GM18520 (cell line): ENCODE data around the gene CPZ.

ENCODE experiments used
- ATAC-seq: cut with Tn5 transposase; IDR thresholded peaks from one replicate; pipeline ENCODE4 v1.9.1; 2021; ENCODE audit not compliant: unreplicated experiment

The CPZ gene

DNA sequence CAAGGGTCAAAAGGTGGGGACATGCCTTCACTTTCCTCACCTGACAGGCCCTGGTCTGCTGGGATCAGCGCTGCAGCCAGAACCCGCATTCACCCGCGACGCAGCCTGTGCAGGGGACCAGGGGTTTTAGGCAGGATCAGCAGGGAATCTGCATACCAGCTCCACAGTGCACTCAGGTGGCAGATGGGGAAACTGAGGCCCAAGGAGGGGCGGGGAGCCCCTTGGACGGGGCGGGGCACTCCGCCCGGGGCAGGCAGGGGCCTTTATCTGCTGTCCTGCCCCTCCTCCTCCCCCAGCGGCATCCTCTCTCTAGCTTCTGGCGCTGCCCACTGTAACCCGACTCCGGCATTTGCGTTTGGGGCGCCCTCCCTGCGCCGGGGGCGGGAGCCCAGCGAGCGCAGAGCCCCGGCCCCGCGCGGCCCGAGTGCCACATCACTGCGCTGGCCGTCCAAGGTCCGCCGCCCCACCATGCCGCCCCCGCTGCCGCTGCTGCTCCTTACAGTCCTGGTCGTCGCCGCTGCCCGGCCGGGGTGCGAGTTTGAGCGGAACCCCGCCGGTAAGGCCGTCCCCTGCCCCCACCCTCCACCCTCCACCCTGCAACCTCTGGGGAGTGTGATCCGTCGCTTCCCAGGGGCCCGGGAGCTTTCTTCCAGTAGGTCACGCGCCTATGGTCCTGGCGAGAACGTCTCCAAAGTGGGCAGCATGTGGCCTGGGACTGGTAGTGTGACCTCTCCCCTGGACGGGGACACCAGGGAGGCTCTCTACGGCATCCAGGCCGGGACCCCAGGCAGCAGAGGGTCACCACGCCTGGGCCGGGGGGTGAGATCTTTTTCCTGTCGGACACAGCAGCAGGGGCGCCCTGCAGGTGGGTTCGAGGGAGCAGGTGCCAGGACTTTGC, at the start of gene CPZ:
Gene CPZ (plus strand): TSS at position 400 of the 898 bp plus-strand sequence. CDS start 69 bp downstream, at position 469.
- ATAC-seq, result no peak

DNA sequence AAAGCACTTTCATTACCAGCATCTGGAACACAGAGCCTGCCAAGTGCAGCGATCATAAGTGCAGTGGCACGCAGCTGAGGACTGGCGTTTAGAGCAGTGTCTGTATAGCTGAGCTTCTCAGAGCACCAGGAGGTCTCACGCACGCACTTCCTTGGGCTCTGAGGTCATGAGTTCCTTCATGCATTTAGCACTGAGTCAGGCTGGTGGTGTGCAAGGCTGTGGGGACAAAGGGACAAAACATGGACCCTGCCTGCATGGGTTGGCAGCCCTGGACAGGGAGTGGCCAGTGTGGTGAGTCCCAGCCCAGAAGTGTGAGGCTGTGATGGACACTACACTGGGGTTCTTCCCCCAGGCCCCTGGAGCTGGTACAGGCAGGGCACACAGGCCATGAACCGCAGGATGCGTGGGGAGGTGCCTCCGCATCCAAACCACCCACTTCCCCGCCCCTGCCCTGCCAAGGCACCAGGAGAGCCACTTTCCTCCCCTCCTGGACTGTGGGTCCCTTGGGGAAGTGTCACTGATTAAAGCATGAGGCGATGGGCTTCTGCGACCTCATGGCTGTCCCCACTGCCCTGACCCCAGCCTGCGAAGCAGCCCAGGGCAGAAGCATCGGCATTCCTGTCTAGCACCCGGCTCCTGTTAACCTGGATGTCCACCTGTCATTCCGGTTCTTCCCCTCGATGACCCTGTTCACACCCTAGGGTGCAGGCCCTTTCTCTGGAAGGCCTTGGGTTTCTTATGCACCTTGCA, 49.6 kb upstream of the CPZ start:
- ATAC-seq, result no peak

DNA sequence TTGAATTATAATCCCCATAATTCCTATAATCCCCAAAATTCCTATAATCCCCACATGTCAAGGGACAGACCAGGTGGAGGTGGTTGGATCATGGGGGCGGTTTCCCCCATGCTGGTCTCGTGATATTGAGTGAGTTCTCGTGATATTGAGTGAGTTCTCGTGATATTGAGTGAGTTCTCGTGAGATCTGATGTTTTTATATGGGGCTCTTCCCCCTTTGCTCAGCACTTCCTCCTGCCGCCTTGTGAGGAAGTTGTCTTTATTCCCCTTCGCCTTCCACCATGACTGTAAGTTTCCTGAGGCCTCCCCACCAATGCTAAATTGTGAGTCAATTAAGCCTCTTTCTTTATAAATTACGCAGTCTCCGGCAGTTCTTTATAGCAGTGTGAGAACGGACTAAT, 48.9 kb upstream of the CPZ start:
- ATAC-seq, result no peak

DNA sequence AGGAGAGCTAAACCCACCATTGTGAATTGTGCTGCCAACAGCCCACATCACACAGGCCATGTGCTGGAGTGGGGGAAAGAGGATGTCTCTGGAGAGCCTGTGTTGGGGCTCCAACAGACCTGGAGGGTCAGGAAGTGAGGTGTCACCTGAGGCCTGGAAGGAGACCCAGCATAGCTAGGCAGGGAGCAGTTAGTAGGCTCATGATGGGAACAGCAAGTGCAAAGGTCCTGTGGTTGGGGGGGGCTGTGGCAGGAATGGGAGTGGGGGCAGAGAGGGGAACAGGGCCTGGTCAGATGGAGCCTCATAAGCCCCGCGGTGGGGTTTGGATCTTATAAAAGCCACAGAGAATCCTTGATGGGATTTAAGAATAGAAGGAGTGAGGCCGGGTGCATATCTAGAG, 48.3 kb upstream of the CPZ start:
- ATAC-seq, result no peak

DNA sequence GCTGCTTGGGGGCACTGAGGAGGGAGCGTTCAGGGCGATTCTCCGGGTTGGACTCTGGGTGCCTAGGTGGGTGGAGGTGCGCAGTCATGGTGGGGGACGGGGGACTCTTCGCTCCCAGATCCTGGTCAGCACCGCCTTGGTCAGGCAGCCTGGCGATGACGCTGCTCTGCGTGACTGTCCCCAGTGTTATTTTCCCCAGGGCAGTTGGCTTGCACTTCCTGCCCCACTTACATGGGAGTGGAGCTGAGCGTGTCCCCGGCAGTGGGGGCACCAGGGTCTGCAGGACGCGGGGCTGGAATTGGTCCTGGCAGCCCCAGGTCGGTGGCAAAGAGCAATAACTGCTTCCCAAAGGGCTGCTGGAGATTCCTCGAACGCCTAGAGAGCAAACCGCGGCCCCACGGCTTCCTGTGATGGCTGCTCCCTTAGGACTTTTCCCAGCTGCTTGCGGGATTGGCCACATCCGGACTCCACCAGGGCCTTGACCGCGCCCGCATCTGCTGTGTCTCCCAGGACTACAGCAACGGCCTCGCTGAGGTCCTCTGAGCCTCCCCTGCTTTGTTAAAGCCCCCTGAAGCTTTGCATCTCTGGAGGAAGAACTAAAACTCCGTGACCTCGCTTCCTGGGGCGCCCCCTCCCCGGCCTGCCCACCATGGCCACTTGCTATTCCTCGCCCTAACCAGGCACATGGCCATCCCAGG, 47.7 kb upstream of the CPZ start:
- ATAC-seq, result no peak

DNA sequence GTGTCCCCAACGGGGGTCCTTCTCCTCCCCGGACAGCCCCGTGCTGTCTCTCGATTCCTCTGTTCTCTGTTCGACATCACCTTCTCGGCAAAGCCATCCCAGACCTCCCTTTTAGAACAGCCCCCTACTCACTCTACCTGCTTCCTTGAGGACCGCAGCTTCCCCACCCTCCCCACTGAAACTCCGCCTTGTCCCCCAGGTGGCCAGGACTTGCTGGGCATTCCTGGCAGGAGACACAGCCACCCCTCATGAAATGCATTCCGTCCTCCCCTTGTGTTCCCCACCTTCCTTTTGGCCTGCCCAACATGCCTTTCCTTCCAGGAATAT, 47.2 kb upstream of the CPZ start:
- no peak for ATAC-seq

DNA sequence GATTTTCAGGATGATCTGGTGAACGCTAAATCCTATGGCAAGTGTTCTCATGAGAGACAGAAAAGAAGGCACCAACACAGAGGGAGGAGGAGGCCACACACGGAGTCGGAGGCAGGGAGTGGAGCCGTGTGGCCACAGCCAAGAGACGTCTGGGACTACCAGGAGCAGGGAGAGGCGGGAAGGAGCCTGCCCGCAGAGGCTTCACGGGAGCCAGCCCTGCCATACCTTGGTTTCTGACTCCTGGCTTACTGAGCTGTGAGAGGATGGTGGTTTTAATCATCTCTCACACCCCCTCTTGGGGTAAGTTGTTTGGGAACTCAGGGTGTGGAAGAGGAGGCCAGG, 45.8 kb upstream of the CPZ start:
- ATAC-seq, result no peak

DNA sequence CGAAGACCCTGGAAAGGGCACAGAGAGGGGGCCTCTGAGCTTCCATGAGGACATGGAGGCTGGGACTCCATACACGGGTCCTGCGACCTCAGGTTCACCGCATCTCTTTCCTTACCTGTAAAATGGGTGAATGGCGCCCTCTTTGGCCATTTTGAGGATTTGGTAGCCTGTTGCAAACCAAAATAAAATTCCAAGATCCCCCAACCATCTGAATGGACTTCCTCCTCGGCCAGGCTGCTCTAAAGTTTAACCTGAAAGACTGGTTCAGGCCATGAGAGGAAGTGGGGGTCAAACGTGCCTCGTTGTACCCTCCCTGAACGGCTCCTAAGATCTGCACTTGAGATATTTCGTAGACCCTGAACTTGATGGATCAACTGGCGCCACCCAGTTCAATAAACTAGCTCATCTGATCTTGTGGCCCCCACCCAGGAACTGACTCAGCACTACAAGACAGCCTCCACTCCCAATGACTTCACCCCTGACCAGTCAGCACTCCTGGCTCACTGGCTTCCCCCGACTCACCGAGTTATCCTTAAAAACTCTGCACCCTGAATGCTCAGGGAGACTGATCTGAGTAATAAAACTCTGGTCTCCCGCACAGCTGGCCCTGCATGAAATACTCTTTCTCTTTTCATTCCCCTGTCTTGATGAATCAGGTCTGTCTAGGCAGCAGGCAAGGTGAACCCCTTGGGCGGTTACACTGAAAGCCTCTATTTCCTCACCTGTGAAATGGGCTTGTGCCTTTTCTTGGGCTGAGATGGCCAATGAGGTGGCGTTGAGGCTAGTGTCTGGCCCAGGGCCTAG, 45.3 kb upstream of the CPZ start:
- no peak for ATAC-seq

DNA sequence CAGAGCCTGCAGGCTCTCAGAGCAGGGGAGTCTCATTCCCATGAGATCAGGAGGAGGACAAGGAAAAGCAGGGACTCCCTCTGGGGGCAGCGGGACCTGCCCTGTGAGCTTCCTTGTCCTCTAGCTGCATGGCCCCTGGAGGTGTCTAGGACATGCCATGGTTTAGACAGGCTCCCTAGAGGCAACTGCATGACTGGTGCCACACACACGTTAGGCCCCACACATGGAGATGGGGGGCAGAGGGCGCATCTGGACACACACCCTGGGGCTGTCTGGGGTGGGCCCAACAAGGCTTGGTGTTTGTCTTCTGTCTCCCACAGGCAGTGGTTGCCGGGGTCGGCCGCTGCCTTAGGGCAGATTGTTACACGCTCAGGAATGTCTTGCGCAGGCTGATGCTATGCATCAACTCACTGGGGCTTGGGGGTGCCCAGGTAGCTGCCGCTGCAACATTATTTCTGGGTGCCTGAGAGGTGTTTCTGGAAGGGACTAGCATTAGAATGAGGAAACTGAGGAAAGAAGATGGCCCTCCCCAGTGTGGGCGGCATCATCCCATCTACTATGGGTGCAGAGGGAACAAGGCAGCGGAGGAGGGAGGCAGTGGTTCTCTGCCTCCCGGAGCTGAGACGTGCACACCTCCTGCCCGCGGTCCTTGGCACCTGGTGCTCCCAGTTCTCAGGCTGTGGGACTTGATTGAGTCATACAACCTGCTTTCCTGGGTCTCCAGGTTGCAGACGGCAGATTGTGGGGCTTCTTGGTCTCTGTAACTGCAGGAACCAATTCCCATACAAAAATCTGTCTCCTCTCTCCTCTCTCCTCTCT, 44.4 kb upstream of the CPZ start:
- no peak for ATAC-seq

DNA sequence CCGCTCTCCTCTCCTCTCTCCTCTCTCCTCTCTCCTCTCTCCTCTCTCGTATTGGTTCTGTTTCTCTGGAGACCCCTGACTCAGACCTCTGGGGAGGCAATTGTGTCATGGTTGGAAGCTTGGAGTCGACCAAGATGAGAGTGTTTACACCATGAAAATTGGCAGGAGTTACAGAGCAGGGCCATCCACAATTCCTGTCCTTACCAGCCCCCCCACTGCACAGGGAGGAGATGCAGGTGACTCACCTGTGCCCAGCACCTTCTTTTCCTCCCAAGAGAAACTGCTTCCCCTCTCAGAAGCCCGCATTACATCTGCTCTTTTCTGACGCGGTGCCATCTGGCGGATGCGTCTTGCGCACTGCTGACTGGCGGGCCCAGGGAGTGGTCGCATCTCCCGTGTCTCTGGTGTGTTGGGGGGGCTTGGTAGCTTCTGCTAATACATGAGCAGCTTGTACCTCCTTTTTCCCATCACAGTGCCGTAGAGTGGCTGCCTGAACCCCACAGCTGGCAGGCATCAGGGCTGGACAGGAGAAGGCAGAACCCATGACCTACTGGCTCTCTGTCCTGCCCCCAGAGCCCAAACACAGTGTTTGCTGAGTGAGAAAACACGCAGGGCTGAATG, 43.7 kb upstream of the CPZ start:
- ATAC-seq, result no peak

DNA sequence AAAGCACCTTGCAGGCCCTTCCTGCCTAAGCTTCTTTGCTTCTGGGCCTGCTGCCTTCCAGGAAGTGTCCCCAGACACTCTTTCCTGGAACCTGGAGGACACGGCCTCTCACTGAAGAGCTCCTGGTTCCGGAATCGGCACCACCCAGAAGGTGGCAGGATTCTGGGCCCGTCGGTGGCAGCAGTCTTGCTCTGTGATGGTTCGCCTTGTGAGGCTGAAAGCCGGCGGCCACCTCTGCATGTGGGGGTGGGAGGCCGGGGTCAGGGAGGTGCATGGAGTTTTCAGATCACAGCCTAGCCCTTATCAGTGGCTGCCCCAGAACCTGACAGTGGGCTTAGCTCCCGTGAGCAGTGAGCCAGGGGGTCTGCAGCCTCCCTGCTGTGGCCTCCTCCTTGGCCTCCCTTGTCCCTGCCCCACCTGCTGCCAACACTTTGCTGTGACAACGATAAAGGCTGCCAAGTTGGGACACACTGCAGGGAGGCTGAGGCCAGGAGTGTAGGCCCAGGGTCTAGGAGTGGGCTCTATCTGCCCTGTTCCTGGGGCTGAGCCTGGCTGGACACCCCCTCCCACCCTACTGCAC, 43.1 kb upstream of the CPZ start:
- no peak for ATAC-seq

DNA sequence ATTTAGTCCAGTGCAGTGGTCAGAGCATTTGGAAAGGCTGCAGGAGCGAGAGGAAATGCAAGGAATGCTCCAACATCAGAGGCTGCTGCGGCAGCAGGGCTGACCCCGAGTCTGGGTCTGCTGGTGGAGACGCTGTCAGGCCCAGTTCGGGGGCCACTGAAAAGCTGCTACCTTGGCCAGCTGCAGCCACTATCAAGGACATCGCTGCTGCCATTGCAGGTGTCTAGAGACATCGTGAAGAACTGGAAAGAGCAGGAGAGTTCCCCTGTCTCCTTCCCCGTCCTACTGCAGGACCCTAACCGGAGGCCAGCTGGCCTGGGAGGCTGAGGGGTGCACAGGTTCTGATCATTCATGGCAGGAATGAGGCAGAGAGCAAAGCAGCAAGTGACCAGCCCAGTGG, 41.9 kb upstream of the CPZ start:
- no peak for ATAC-seq

DNA sequence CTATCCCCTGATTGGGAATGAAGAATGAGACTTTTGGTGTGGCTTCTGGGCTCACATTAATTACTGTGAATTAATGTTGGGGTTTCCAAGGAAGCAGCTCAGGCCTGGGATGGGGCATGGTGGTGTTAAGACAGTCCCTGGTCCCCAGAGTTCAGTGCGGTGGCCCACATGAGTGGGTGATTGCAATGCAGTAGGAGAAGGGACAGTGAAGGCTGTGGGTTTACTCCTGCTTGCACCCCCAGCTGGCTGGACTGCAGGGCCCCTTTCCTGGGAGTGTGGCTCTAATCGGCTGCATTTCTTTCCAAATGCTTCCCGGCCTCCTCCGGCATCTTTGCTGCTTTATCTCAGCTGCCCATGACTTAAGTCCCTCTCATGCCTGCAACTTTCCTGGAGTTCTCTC, 40.5 kb upstream of the CPZ start:
- ATAC-seq, result no peak

DNA sequence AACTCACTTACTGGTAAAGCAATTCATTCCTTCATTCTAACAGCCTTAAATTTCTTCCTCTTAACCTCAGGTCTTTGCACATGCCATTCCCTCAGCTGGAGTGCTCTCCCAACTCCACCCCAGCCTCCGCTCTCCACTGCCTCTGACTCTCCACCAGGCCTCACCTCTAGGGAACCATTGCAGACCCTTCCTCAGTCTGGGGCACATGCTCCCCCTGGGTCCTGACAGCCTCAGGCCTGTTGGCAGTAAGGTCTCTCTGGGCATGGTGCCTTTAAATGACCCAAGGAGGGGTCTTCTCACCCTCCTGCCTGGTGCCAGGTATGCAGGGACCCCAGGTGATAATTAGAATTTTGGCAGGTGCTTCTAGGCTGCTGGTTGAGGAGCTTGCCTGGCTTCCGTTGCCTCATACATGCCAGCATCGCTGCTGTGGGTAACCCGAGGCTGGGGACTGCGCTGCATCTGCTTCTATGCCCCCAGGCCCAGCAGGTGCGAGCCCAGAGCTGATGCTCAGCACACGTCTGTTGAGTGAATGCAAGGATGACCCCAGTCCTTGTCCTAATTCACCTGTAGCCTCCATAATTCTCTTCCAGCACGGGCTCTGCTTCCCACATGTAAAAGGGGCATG, 39.9 kb upstream of the CPZ start:
- ATAC-seq, result no peak

DNA sequence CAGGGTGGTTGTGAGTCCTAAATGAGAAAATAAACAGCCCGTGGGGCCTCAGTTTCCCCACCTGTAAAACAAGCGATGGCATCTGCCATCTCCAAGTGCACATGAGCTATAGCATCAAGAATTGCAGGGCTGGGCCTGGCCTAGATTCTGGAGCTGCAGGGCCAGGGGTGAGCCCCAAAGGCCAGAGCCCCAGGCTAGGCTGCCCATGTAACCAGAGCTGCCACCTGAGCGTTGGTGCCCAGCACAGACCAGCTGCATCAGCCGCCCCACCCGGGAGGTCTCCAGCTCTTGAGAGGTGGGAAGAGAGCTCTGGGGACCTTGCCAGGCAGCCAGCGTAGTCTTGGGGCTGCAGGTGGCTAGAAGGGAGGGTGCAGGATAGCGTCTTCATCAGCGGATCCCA, 39.3 kb upstream of the CPZ start:
- no peak for ATAC-seq

DNA sequence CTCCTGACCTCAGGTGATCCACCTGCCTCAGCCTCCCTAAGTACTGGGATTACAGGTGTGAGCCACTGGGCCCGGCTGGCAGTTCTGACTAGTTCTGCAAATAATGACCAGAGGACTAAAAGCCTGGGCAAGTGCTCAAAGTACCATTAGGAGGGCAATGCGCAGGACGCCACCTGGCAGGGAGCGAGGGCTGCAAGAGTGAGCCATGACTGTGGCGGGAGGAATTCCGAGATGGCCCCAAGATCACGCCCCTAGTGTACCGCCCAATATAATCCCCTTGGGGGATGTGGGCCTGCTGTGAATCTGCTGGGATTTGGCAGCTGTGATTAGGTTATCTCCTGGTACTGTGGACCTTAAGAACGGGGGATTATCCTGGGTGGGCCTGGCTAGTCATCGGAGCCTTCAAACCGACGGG, 38.6 kb upstream of the CPZ start:
- no peak for ATAC-seq

DNA sequence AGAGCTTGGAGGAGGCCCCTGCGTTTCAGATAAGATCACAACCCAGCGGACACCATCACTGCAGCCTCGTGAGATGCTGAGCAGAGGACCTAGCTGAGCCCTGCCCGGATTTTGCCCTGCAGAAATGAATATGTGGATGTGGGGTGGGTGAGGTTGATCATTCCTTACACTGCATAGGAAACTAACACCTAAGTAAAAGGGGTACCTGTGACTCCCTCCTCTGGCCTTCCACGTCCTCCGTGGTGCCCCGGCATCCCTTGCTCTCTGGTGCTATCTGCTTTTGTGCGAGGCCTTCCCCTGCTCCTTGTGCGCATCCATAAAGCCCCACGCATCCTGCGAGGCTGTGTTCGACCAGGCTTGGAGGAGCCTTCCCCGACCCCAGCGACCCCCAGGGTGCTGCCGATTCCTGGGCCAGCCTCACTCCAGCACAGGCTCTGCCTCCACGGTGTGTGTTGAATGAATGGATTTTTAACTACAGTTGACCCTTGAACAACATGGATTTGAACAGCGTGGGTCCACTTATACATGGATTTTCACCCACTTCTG, 37.9 kb upstream of the CPZ start:
- no peak for ATAC-seq

DNA sequence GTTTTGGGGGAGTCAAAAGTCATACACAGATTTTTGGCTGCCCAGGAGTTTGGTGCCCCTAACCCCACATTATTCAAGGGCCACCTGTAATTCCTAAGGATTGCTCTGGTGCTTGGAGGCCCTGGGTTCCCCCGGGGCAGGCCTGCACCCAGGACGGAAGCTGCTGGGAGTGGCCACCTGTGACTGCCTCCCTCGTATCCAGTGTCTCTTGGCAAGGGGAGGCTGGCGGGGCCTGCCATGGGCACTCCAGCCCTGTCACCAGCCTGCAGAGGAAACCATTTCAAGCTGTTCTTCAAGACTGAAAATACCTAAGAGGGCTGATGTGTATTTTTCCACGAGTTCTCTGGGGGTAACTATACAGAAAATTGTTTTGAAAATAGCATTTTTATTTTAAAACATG, 36.8 kb upstream of the CPZ start:
- no peak for ATAC-seq
